LNCaP clone FGC (cell line): ENCODE measurements around the gene SLC25A14.
"Not testable (repeated sequence)": the region's sequence is repeated elsewhere in the genome, so short reads cannot be mapped to it uniquely, and the experiment has no call there.

ENCODE experiments used
- DNase-seq: peaks from one replicate; pipeline ENCODE4 v3.0.0-alpha.2; 2011; ENCODE audit warnings: low read depth
- H3K4me3 ChIP-seq: 2 replicates; pipeline ENCODE4 v1.5.1; 2011; ENCODE audit warnings: mild to moderate bottlenecking, low read depth, low read length, control low read depth
- TF ChIP-seq, protein P1 (sequence below): IDR thresholded peaks from 2 replicates; pipeline ENCODE4 v1.5.1; 2012; ENCODE audit warnings: mild to moderate bottlenecking; ENCODE audit not compliant: control insufficient read depth, insufficient read depth; ENCODE audit errors: extremely low read depth

Gene SLC25A14

DNA sequence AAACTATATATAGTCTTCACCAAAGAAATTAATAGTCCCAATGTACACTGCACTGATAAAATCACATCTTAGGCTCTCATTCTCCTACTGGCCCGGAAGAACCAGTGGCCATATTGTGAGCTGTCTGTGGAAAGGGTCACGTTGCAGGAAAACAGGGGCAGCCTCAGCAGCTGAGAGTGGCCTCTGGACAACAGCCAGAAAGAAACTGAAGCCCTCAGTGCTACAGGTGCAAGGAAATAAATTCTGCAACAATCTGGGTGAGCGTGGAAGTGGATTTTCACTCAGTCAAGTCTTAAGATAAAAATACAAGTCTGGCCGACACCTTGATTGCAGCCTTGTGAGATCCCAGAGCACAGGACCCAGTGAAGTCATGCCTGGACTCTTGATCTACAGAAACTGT, 3.2 kb upstream of the SLC25A14 start:
- no peak overlapping the region for H3K4me3 ChIP-seq
- DNase-seq: no peak
- TF ChIP-seq, protein P1, sequence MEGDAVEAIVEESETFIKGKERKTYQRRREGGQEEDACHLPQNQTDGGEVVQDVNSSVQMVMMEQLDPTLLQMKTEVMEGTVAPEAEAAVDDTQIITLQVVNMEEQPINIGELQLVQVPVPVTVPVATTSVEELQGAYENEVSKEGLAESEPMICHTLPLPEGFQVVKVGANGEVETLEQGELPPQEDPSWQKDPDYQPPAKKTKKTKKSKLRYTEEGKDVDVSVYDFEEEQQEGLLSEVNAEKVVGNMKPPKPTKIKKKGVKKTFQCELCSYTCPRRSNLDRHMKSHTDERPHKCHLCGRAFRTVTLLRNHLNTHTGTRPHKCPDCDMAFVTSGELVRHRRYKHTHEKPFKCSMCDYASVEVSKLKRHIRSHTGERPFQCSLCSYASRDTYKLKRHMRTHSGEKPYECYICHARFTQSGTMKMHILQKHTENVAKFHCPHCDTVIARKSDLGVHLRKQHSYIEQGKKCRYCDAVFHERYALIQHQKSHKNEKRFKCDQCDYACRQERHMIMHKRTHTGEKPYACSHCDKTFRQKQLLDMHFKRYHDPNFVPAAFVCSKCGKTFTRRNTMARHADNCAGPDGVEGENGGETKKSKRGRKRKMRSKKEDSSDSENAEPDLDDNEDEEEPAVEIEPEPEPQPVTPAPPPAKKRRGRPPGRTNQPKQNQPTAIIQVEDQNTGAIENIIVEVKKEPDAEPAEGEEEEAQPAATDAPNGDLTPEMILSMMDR: no peak

DNA sequence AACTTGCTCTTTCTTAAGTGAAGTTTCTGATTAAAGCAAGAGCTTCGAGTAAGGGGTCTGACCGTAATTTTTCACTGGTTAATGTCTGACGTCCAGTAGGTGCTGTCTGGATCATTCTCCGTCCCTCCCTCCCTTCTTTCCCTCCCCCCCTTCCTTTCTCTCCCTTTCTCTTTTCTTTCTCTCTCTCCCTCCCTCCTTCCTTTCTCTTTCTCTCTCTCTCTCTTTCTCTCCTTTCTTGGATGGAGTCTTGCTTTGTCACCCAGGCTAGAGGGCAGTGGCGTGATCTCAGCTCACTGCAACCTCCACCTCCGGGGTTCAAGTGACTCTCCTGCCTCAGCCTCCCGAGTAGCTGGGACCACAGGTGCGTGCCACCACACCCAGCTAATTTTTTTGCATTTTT, 850 bp upstream of the SLC25A14 start:
- H3K4me3 ChIP-seq: peak overlapping the region; percentile 76
- DNase-seq: not testable (repeated sequence)

DNA sequence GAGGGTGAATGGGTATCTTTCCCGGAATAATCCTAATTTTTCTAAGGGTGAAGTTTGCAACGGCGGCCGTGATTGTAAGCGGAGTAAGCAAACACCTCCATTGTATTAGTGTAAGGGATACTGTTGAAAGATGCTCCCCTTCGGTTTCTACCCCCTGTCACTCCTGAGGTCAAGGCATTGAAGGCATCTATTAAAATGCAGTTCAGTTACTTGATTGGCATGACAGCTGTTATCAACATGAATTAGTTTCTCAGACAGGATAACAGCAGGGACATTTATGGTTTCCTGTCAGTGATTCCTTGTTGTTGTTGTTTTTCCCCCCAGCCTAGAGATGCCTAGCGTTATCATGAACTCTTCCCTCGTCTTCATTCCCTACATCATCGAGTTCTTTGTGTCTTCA, 552 bp downstream of the SLC25A14 start:
- TF ChIP-seq, protein P1: no peak
- peak overlapping the region; percentile 76 for H3K4me3 ChIP-seq
- DNase-seq: no peak

DNA sequence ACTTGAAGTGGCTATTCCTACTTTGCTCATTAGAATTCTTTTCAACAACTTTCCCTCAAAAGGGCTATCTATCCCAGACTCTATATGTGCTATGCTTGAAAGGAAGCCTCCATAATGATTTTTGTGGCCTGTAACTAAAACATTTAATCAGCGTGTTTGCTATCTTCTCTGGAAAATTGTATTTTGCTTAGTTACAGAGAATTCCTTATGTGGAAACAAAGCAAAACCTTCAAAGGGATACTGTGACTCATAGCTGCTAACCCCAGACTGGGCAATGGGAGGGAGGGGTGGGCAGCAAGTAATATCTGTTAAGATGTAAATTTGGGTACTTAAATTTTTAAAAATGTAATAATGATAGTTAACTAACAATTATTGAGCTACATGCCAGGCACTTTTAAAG, 3.7 kb downstream of the SLC25A14 start:
- no peak for DNase-seq
- TF ChIP-seq, protein P1: no peak
- no peak overlapping the region for H3K4me3 ChIP-seq

DNA sequence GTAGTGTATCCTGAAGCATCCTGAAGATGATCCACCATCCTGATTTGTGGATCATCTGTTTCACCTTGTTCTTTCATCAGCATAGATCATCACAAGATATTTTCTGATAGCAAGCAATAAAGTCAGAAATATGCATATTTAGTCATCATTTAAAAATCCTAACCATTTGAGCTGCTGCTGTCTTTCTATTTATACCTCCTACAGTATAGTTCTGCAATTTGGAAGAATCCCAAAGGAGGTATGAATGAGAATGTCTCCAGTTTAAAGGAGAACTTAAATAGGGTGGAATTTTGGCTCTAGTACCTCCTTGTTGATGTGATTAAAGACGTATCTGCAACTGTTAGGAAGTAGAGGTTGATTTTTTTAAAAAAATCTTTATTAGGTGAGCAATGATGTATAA, 7.6 kb downstream of the SLC25A14 start:
- H3K4me3 ChIP-seq: no peak overlapping the region
- no peak for DNase-seq
- TF ChIP-seq, protein P1: no peak

DNA sequence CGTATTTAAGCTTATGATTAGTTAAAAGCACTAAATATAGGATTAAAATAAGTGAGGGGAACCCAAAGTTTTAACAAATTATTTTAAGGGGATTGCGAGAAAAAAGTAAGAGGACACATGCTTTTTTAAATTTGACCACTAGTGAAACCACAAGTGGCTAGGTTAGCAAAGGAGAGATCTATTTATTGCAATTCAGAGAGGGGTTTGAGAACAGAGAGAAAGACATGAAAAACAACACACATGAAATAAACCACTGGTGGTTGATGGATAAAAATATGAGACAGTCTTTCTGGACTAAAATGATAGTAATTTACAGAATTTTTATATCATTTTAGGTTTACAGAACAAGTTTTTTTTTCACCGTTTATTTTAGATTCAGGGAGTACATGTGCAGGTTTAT, 11.8 kb downstream of the SLC25A14 start:
- no peak for DNase-seq
- TF ChIP-seq, protein P1: no peak
- H3K4me3 ChIP-seq: no peak overlapping the region

DNA sequence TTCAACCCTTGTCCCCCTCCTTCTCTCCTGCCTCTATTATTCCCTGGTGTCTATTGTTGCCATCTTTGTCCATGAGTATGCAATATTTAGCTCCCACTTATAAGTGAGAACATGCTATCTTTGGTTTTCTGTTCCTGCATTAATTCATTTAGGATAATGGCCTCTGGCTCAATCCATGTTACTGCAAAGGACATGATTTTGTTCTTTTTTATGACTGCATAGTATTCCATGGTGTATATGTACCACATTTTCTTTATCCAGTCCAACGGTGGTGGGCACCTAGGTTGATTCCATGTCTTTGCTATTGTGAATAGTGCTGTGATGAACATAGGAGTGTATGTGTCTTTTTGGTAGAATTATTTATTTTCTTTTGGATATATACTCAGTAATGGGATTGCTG, 12.3 kb downstream of the SLC25A14 start:
- not testable (repeated sequence) for DNase-seq, H3K4me3 ChIP-seq

DNA sequence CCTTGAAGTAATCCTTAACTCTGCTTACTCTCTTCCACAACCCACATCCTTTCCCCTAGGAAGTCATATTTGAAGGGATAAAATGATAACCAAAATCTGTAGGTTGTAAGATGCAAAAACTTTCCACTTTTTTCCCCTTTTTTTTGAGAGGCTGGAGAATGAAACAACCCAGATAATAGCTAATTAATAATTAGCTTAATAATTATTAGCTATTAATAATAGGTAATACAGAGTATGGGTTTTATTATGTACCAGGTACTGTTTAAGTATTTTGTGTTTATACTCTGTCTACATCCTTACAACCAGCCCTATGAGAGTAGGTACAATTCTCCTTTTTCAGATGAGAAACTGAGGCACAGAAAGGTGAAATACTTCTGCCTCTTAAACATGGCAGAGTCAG, 36.4 kb downstream of the SLC25A14 start:
- DNase-seq: no peak
- TF ChIP-seq, protein P1: no peak
- no peak overlapping the region for H3K4me3 ChIP-seq
